NCI-H2171 treated with DMSO at 0.1 percent for 48 hours (cell line): ENCODE results near the gene KIF1A.
"Not testable (repeated sequence)": the region's sequence is repeated elsewhere in the genome, so short reads cannot be mapped to it uniquely, and the experiment has no call there.

Source experiments
- DNase-seq: peaks from one replicate; lab custom pipeline; 2025; lab: John Stamatoyannopoulos, UW

The KIF1A gene

GRCh38 chr2:240686460-240686859, 133.6 kb downstream of the KIF1A start:
- DNase-seq: no peak

DNA sequence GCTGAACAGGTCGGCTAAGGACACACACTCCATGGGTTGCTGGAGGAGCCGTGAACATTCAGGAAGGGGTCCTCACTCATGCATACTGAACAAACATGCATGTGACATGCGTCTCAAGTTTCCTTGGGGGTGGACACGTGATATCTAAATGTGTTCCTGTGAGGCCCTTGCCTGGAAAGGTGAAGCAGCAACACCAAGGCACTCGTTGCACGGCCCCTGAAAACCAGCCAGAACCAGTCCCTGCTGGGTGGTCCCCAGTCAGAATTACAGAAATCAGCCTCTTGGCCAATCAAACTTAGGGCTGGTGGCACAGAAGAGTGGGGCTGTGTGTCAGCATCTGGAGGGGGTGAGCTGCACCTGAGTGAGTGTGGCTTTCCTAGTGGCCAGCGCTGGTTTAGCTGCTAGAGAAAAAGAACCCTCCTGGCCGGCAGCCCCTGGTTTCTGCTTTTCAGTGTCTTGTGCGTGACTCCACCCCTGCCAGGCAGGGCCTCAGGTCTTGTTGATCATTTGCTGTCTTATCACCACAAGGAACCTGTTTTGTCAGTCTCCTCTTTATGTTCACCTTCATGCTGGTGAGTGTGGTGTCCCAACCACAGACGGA, 134.1 kb downstream of the KIF1A start:
- peak; percentile 30 for DNase-seq

DNA sequence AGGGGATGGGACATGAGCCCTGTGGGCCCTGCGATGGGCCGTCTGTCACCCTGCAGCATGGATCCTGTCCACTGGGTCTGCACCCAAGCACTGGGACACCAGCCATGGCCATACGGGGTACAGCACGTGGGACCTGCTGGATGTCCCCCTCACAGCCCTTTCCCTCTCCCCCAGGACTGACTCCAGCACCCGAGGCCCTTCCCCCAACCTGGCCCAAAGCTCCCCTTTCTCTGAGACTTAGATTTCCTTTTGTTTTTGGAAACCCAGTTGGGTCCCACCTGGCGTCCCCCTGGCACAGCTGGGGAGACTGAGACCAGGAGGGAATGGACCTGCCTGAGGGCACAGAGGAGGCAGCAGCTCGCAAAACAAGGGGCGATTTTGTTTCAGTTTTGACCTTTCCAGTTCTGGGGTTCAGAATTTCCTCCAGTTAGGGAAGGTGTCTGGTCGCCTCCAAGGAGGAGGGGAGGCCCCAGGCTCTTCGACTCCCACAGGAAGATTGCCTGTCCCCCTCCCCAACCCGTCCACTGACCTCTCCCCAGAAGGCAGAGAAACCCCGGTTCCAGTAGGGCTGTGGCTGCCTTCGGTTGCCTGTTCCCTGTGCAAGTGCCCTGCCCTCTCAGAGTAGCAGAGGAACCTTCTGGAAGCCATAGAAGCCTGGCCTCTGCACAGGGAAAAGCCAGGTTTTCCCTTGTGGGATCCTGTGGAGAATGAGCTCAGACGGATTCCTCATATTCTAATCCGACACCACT, 135.9 kb downstream of the KIF1A start:
- DNase-seq: not testable (repeated sequence)

- not testable (repeated sequence) for DNase-seq
These were observed 136.6 kb downstream of the KIF1A start for GRCh38 chr2:240683329-240683979.

GRCh38 chr2:240682431-240683224, 137.4 kb downstream of the KIF1A start, which contains the start of gene AQP12B:
Gene AQP12B (minus strand): TSS chr2:240682885. CDS start chr2:240682837, 48 bp downstream.
- not testable (repeated sequence) for DNase-seq

GRCh38 chr2:240680185-240680584, 139.8 kb downstream of the KIF1A start:
- DNase-seq: not testable (repeated sequence)

GRCh38 chr2:240678909-240679308, 141.1 kb downstream of the KIF1A start:
- DNase-seq: not testable (repeated sequence)

- not testable (repeated sequence) for DNase-seq
These were observed 142.0 kb downstream of the KIF1A start for GRCh38 chr2:240678043-240678442.

- DNase-seq: not testable (repeated sequence)
These were observed 144.7 kb downstream of the KIF1A start for GRCh38 chr2:240675345-240675744.

DNA sequence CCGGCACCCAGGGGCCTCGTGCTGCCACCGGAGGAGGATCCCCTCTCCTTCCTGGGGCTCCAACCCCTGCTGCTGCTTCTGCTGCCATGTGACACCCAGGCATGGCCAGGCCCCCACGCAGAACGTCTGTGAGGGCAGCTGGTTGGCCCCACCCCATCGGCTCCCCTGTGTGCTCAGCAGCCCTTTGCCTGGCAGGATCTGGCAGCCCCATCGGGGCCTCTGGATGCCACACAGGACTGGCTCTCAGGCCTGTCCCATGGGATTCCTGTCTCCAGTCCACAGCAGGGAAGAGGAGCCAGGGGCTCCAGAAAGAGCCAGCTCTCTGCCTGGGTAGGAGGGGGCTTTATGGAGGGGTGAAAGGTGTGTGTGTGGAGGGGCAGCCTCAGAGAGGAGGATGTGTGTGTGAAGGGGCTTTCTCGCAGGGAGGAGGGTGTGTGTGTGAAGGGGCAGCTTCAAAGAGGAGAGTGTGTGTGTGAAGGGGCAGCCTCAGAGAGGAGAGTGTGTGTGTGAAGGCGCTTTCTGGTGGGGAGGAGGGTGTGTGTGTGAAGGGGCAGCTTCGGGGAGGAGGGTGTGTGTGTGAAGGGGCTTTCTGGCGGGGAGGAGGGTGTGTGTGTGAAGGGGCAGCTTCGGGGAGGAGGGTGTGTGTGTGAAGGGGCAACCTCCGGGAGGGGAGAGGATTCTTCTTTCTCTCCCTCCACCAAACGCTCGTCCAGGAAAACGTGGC, 145.4 kb downstream of the KIF1A start:
- peak; percentile 17 for DNase-seq

DNA sequence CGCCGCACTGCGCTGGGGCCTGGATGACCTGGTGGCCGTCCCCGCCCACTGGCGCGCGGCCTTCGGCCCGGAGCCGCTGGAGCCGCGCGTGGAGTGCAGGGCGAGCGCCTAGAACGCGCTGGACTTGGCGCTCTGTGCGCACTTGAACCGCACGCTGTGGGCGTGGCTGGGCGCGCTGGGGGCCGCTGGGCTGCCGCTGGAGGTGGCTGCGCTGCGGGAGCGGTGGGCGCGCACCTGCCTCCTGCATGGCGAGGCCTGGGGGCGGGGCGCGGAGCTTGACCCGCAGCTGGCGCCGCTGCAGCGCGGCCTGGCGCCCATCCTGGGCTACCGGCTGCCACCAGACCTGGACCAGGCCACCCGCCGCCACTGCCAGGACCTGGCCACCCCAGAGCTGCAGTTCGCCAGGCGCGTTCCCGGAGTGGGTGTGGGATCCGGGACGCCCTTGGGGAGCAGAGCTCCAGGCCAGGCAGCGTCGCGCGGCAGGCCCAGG, 147.3 kb downstream of the KIF1A start:
- no peak for DNase-seq

DNA sequence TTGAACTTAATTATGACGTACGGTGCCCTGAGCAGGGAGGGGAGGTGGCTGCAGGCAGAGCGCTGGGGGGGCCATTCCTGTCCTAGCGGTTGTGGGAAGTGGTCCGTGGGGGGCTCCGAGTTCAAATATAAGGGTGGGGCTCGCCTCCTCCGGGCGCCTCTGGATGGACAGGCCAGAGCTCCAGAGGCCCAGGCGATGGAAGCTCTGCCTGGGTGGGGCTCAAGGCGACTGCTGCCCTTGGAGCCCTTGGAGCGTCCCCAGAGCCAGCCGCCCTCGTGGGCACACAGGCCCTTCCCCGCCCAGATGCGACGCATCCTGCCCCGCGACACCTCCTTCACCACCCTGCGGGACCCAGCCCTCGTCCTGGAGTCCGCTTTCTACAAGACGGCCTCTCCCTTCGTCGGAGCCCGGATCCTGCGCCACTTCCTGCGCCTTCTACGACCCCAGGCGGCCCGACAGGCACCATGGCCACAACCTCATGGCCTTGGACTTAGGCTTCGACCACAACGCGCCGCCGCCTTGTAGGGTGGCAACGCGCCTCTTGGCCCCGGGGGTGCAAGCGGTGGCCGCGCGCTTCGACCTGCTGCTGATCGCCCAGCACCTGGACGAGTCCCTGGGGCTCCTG, 147.8 kb downstream of the KIF1A start:
- no peak for DNase-seq

GRCh38 chr2:240670950-240671349, 149.1 kb downstream of the KIF1A start:
- no peak for DNase-seq

GRCh38 chr2:240670402-240670801, 149.6 kb downstream of the KIF1A start:
- DNase-seq: no peak

DNA sequence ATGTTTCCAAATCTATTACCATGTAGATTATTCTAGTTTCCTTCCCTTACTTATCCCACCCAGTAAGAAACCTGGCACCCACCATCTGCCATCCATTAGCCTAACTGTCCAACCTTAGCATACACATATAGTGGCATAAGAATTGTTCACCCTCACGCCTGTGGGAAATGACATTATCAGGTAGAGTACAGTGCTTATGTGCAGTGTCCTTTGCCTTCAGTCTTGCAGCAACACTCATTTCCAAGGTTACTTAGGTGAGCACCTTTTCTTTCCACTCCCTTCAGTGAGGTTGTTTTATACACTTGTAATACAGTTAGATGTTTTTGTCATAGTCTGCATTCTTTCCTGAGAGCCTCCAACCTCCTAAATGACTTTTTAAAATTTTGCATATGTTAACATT, 155.4 kb downstream of the KIF1A start:
- no peak for DNase-seq
